Measurements from ENCODE around the gene CASP8AP2. TPM values are rescaled to one million over a fixed set of nuclear protein-coding genes. Genes with fewer than 3 reads are reported as not detected.

Gene CASP8AP2
- total RNA-seq, 1 experiment from 2014 or later: 22.9 TPM

DNA sequence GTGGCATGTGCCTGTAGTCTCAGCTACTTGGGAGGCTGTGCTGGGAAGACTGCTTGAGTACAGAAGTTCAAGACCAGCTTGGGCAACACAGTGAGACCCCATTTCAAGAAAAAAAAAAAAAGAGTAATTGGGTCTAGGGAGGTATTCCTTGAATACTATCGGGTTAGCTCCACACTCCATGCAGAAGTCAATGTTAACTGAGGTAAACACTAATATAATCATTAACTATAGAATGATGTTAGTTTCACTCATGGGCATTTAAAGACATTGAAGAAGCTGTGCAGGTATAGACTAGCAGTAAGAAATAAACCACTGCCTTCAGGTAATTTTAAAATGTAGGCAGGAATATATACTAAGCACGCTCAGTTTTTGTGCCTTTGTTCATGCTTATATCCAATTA lies 42.7 kb upstream of the CASP8AP2 start:
- in situ Hi-C loops (cut with HindIII; ENCODE audit: low pct_unique_long_range_greater_than_20kb, low sequenced_read_pairs): no loop called here
- ATAC-seq (no peak), DNase-seq (ENCODE audit: low read depth, low spot score) (no peak)
- POLR2A ChIA-PET: no interaction called here
- no peak overlapping the region for H3K4me3 ChIP-seq (ENCODE audit: low read depth in 2 of 2, low read length in 2 of 2)
- no TSS peak for BruUV-seq (replicated peaks)
- intact Hi-C loops (cut with micrococcal nuclease; ENCODE audit: unreplicated experiment): no loop called here
- H3K27ac ChIP-seq (ENCODE audit: low read length): no peak overlapping the region
- H3K4me1 ChIP-seq (ENCODE audit: control insufficient read depth, insufficient read depth, low read length): no peaks in the 10 kb centered on the region
- no peaks in the 10 kb centered on the region for H3K9me3 ChIP-seq (ENCODE audit: control insufficient read depth, insufficient read depth, low read depth, low read length)
- CTCF ChIA-PET: no interaction called here
- H3K36me3 ChIP-seq (ENCODE audit: control insufficient read depth, insufficient read depth, low read length): peaks cover 21% of the 10 kb centered on the region; the same call in 1 of the 2 replicates
- TF ChIP-seq TCF7L2 (IDR thresholded peaks at IDR 0.05; ENCODE audit: low read depth, low read length) (no peak), SIN3A (IDR thresholded peaks at IDR 0.05; ENCODE audit: borderline replicate concordance, insufficient read depth, low read depth, low read length) (no peak), POLR2AphosphoS5 (IDR thresholded peaks at IDR 0.05; ENCODE audit: low read depth, low read length) (no peak)
- TF ChIP-seq, protein P1, sequence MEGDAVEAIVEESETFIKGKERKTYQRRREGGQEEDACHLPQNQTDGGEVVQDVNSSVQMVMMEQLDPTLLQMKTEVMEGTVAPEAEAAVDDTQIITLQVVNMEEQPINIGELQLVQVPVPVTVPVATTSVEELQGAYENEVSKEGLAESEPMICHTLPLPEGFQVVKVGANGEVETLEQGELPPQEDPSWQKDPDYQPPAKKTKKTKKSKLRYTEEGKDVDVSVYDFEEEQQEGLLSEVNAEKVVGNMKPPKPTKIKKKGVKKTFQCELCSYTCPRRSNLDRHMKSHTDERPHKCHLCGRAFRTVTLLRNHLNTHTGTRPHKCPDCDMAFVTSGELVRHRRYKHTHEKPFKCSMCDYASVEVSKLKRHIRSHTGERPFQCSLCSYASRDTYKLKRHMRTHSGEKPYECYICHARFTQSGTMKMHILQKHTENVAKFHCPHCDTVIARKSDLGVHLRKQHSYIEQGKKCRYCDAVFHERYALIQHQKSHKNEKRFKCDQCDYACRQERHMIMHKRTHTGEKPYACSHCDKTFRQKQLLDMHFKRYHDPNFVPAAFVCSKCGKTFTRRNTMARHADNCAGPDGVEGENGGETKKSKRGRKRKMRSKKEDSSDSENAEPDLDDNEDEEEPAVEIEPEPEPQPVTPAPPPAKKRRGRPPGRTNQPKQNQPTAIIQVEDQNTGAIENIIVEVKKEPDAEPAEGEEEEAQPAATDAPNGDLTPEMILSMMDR (IDR thresholded peaks at IDR 0.05): no peak
- TF ChIP-seq, protein P2, sequence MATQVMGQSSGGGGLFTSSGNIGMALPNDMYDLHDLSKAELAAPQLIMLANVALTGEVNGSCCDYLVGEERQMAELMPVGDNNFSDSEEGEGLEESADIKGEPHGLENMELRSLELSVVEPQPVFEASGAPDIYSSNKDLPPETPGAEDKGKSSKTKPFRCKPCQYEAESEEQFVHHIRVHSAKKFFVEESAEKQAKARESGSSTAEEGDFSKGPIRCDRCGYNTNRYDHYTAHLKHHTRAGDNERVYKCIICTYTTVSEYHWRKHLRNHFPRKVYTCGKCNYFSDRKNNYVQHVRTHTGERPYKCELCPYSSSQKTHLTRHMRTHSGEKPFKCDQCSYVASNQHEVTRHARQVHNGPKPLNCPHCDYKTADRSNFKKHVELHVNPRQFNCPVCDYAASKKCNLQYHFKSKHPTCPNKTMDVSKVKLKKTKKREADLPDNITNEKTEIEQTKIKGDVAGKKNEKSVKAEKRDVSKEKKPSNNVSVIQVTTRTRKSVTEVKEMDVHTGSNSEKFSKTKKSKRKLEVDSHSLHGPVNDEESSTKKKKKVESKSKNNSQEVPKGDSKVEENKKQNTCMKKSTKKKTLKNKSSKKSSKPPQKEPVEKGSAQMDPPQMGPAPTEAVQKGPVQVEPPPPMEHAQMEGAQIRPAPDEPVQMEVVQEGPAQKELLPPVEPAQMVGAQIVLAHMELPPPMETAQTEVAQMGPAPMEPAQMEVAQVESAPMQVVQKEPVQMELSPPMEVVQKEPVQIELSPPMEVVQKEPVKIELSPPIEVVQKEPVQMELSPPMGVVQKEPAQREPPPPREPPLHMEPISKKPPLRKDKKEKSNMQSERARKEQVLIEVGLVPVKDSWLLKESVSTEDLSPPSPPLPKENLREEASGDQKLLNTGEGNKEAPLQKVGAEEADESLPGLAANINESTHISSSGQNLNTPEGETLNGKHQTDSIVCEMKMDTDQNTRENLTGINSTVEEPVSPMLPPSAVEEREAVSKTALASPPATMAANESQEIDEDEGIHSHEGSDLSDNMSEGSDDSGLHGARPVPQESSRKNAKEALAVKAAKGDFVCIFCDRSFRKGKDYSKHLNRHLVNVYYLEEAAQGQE (IDR thresholded peaks at IDR 0.05; ENCODE audit: insufficient read depth in 1 of 2, low read depth in 2 of 2, low read length in 1 of 2): no peak
- no peaks in the 10 kb centered on the region for H3K27me3 ChIP-seq (ENCODE audit: control insufficient read depth, insufficient read depth, low read length)

DNA sequence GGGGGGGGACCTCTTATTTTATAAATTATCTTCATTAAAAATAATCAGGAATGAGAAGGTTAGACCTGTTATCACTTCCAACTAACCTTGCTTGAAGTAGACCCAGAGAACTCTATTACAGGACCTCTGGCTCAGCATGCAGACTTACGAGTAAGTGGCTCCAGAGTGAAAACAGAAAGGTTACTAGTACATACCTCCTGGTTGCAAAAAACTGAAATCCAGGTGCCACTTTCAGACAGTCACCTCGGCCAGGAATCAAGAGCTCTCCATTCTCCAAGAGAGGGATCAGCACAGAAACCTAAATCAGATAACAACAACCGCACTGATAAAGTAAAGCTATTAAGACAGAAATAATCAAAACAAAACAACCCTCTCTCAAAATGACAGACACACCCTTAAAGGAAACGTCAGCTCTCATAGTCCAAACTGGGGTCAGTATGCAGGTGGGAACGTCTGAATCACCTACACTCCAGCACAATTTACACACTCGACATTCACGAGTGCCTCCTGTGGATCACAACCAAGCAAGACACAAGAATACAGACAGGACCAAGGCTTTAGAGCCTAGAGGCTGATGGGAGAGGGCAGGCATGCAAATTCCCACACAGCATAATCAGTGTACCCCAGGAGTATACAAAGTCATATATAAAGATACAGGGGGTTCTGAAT lies 41.9 kb upstream of the CASP8AP2 start:
- no peak overlapping the region for H3K4me3 ChIP-seq (ENCODE audit: low read depth in 2 of 2, low read length in 2 of 2)
- no peak for TF ChIP-seq POLR2AphosphoS5 (IDR thresholded peaks at IDR 0.05; ENCODE audit: low read depth, low read length)
- TF ChIP-seq, protein P1 (IDR thresholded peaks at IDR 0.05): no peak
- TF ChIP-seq, protein P2 (IDR thresholded peaks at IDR 0.05; ENCODE audit: insufficient read depth in 1 of 2, low read depth in 2 of 2, low read length in 1 of 2): no peak
- H3K36me3 ChIP-seq (ENCODE audit: control insufficient read depth, insufficient read depth, low read length): peaks cover 21% of the 10 kb centered on the region; the same call in 1 of the 2 replicates
- H3K4me1 ChIP-seq (ENCODE audit: control insufficient read depth, insufficient read depth, low read length): no peaks in the 10 kb centered on the region
- no TSS peak for BruUV-seq (replicated peaks)
- ChIA-PET CTCF (no interaction called here), POLR2A (no interaction called here)
- no peak for DNase-seq (ENCODE audit: low read depth, low spot score)
- no peaks in the 10 kb centered on the region for H3K9me3 ChIP-seq (ENCODE audit: control insufficient read depth, insufficient read depth, low read depth, low read length)
- no peaks in the 10 kb centered on the region for H3K27me3 ChIP-seq (ENCODE audit: control insufficient read depth, insufficient read depth, low read length)
- ATAC-seq: no peak
- H3K27ac ChIP-seq (ENCODE audit: low read length): no peak overlapping the region
- in situ Hi-C loops (cut with HindIII; ENCODE audit: low pct_unique_long_range_greater_than_20kb, low sequenced_read_pairs): no loop called here
- intact Hi-C loops (cut with micrococcal nuclease; ENCODE audit: unreplicated experiment): no loop called here
